ENCODE results near the gene BCL11B.

Gene BCL11B

GRCh38 chr14:99238216-99238615, 33.8 kb downstream of the BCL11B start:
- no peaks in the 10 kb centered on the region; the same call in 1 of the 2 replicates for H3K36me3 ChIP-seq (ENCODE audit: insufficient read depth, low read length)
- no peaks in the 10 kb centered on the region for H3K9me3 ChIP-seq (ENCODE audit: low read length)
- no peak for TF ChIP-seq CTCF (IDR thresholded peaks at IDR 0.05; ENCODE audit: low read length)
- TF ChIP-seq EZH2 (IDR thresholded peaks at IDR 0.05; ENCODE audit: borderline replicate concordance, low read length) = no peak
- no peaks in the 10 kb centered on the region for H3K79me2 ChIP-seq (ENCODE audit: insufficient read depth, low read length)
- H3K4me2 ChIP-seq (ENCODE audit: low read length) = no peak overlapping the region
- H3K4me1 ChIP-seq (ENCODE audit: insufficient read depth, low read length, severe bottlenecking) = no peaks in the 10 kb centered on the region
- H3K9me2 ChIP-seq (ENCODE audit: low read depth, low read length) = no peaks in the 10 kb centered on the region
- no peaks in the 10 kb centered on the region for H4K20me1 ChIP-seq (ENCODE audit: insufficient read depth, low read length)
- no peak overlapping the region for H3K9ac ChIP-seq (ENCODE audit: low read length)
- H3K27me3 ChIP-seq (ENCODE audit: insufficient read depth, low read length) = no peaks in the 10 kb centered on the region
- H3K27ac ChIP-seq (ENCODE audit: low read depth, low read length, poor library complexity, severe bottlenecking) = no peak overlapping the region
- no peaks in the 10 kb centered on the region for H3F3A ChIP-seq (ENCODE audit: insufficient read depth, low read length)
- no peak overlapping the region for H2AFZ ChIP-seq (ENCODE audit: low read length)
- H3K4me3 ChIP-seq (ENCODE audit: low read depth, low read length, poor library complexity, severe bottlenecking) = no peak overlapping the region

- H3K4me3 ChIP-seq (ENCODE audit: low read depth, low read length, poor library complexity, severe bottlenecking) = no peak overlapping the region
- no peaks in the 10 kb centered on the region for H3K79me2 ChIP-seq (ENCODE audit: insufficient read depth, low read length)
- no peak overlapping the region for H3K9ac ChIP-seq (ENCODE audit: low read length)
- no peaks in the 10 kb centered on the region for H3F3A ChIP-seq (ENCODE audit: insufficient read depth, low read length)
- no peak overlapping the region for H3K27ac ChIP-seq (ENCODE audit: low read depth, low read length, poor library complexity, severe bottlenecking)
- no peak for TF ChIP-seq CTCF (IDR thresholded peaks at IDR 0.05; ENCODE audit: low read length)
- no peak for TF ChIP-seq EZH2 (IDR thresholded peaks at IDR 0.05; ENCODE audit: borderline replicate concordance, low read length)
- H3K4me2 ChIP-seq (ENCODE audit: low read length) = no peak overlapping the region
- H4K20me1 ChIP-seq (ENCODE audit: insufficient read depth, low read length) = no peaks in the 10 kb centered on the region
- no peaks in the 10 kb centered on the region for H3K4me1 ChIP-seq (ENCODE audit: insufficient read depth, low read length, severe bottlenecking)
- no peaks in the 10 kb centered on the region for H3K27me3 ChIP-seq (ENCODE audit: insufficient read depth, low read length)
- H3K9me2 ChIP-seq (ENCODE audit: low read depth, low read length) = no peaks in the 10 kb centered on the region
- no peaks in the 10 kb centered on the region for H3K9me3 ChIP-seq (ENCODE audit: low read length)
- H2AFZ ChIP-seq (ENCODE audit: low read length) = no peak overlapping the region
- no peaks in the 10 kb centered on the region; the same call in 1 of the 2 replicates for H3K36me3 ChIP-seq (ENCODE audit: insufficient read depth, low read length)
Measured at GRCh38 chr14:99237288-99237687, 34.7 kb downstream of the BCL11B start.

- Histone ChIP-seq H3K27ac (ENCODE audit: low read depth, low read length, poor library complexity, severe bottlenecking) (no peak overlapping the region), H3K27me3 (ENCODE audit: insufficient read depth, low read length) (no peaks in the 10 kb centered on the region), H3K4me1 (ENCODE audit: insufficient read depth, low read length, severe bottlenecking) (no peaks in the 10 kb centered on the region), H2AFZ (ENCODE audit: low read length) (no peak overlapping the region), H3K9ac (ENCODE audit: low read length) (no peak overlapping the region), H3K36me3 (ENCODE audit: insufficient read depth, low read length) (no peaks in the 10 kb centered on the region; the same call in 1 of the 2 replicates), H4K20me1 (ENCODE audit: insufficient read depth, low read length) (no peaks in the 10 kb centered on the region), H3K9me2 (ENCODE audit: low read depth, low read length) (no peaks in the 10 kb centered on the region), H3F3A (ENCODE audit: insufficient read depth, low read length) (no peaks in the 10 kb centered on the region), H3K4me3 (ENCODE audit: low read depth, low read length, poor library complexity, severe bottlenecking) (no peak overlapping the region), H3K9me3 (ENCODE audit: low read length) (no peaks in the 10 kb centered on the region), H3K4me2 (ENCODE audit: low read length) (no peak overlapping the region), H3K79me2 (ENCODE audit: insufficient read depth, low read length) (no peaks in the 10 kb centered on the region)
- TF ChIP-seq EZH2 (IDR thresholded peaks at IDR 0.05; ENCODE audit: borderline replicate concordance, low read length) (no peak), CTCF (IDR thresholded peaks at IDR 0.05; ENCODE audit: low read length) (no peak)
Measured at GRCh38 chr14:99236386-99237138, 35.4 kb downstream of the BCL11B start.
